RWPE1 (cell line): ENCODE measurements around the gene CBLL2.

Source experiments
- CTCF ChIA-PET: fragments of 350-600 bp; sonication (Branson Sonifier 250); formaldehyde crosslinking; extraction: SDS; loops from one replicate; lab custom pipeline; 2021; lab: Yijun Ruan, JAX
- POLR2A ChIA-PET: fragments of 400-600 bp; formaldehyde crosslinking; extraction: SDS; loops from one replicate; lab custom pipeline; 2020; ENCODE audit warnings: antibody characterized with exemption; ENCODE audit not compliant: low non-redundant PET; lab: Yijun Ruan, JAX
- DNase-seq: peaks from one replicate; pipeline ENCODE4 v3.0.0; 2012; ENCODE audit warnings: low spot score
- H3K27ac ChIP-seq: fragments of 450-650 bp; 2 replicates; pipeline ENCODE4 v1.5.1; 2017
- CTCF ChIP-seq: fragments of 450-650 bp; conservative IDR thresholded peaks from 2 replicates; pipeline ENCODE4 v1.5.1; 2017; ENCODE audit warnings: low read depth, mild to moderate bottlenecking

Gene CBLL2, protein sequence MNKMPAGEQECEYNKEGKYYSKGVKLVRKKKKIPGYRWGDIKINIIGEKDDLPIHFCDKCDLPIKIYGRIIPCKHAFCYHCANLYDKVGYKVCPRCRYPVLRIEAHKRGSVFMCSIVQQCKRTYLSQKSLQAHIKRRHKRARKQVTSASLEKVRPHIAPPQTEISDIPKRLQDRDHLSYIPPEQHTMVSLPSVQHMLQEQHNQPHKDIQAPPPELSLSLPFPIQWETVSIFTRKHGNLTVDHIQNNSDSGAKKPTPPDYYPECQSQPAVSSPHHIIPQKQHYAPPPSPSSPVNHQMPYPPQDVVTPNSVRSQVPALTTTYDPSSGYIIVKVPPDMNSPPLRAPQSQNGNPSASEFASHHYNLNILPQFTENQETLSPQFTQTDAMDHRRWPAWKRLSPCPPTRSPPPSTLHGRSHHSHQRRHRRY

GRCh38 chrX:22272613-22273012, at the start of gene CBLL2:
Gene CBLL2 (plus strand): TSS chrX:22272913. CDS start chrX:22272992, 79 bp downstream.
- H3K27ac ChIP-seq = no peak within 1 kb of the TSS
- TF ChIP-seq CTCF = no peak
- DNase-seq = no peak
- POLR2A ChIA-PET = no interaction called here
- CTCF ChIA-PET = no interaction called here

DNA sequence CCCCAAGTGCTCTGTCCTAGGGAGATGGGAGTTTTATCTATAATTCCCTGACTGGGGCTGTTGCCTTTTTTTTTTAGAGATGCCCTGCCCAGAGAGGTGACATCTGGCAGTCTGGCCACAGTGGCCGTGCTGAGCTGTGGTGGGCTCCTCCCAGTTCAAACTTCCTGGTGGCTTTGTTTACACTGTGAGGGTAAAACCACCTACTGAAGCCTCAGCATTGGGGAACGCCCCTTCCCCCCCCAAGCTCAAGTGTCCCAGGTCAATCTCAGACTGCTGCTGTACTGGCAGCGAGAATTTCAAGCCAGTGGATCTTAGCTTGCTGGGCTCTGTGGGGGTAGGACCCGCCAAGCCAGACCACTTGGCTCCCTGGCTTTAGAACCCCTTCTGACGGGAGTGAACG, 38.3 kb upstream of the CBLL2 start:
- no peak for DNase-seq
- CTCF ChIA-PET = no interaction called here
- no peak overlapping the region for H3K27ac ChIP-seq
- POLR2A ChIA-PET = no interaction called here
- TF ChIP-seq CTCF = no peak

DNA sequence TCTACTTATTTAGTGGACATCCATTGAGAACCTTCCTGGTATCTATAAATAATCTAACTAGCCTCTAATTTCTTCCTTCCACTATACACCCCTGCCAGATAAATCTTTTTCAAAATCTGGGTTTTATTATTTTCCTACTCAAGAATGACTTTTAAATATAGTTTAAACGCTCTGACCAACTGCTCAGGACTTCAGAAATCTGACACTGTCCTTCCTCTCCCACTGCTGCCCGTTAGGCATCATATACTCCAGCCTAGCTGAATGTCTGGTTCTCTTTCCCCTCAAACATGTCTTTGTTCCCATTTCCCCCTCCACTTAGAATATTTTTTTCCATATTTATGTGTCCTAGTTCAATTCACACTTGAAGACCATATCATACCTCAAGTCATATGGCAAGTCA, 35.2 kb upstream of the CBLL2 start:
- DNase-seq = no peak
- POLR2A ChIA-PET = no interaction called here
- CTCF ChIA-PET = no interaction called here
- H3K27ac ChIP-seq = no peak overlapping the region
- no peak for TF ChIP-seq CTCF

DNA sequence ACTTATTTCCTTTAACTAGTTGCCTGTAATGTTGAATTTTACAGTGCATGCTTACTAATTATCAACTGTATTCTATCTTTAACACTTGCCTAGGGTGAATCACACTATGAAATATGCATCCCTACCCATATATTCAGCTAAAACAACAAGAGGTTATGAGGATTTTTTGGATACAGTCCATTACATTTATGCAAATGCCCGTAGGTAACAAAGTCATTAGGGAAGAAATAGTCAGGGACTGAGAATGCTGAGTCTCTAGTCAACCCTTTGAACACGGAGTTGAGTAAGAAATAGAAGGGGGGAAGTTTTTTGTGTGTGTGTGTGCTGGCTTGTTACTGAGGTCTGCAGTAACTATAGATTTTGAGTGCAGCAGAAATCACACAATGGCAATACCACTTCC, 26.1 kb upstream of the CBLL2 start:
- POLR2A ChIA-PET = no interaction called here
- CTCF ChIA-PET = no interaction called here
- H3K27ac ChIP-seq = no peak overlapping the region
- peak; percentile 62 for DNase-seq
- no peak for TF ChIP-seq CTCF

DNA sequence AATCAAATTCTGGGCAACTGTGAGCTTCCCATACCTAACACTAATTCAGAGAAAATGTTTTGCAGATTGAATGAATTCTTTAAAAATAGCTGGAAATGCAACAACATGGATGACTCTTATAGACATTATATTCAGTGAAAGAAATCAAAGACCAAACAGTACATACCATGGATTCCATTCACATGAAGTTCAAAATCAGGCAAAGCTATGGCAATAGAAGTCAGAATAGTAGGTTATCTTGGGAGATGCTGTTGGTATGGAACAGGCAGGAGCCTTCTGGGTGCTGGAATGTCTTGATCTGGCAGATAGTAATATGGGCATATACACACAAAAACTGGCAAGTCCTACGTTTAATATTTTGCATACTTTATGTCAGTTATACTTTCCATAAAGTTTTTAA, 25.5 kb upstream of the CBLL2 start:
- ChIA-PET POLR2A (no interaction called here), CTCF (no interaction called here)
- peak; percentile 5 for DNase-seq
- H3K27ac ChIP-seq = no peak overlapping the region
- TF ChIP-seq CTCF = no peak

GRCh38 chrX:22248401-22248800, 24.3 kb upstream of the CBLL2 start:
- TF ChIP-seq CTCF = no peak
- DNase-seq = no peak
- POLR2A ChIA-PET = no interaction called here
- H3K27ac ChIP-seq = no peak overlapping the region
- CTCF ChIA-PET = interaction anchor here (0.6 kb wide), 1 partner anchor 112 kb away, joined by 3 read pairs; no protein-coding TSS in a partner anchor
